HepG2 (cell line): ENCODE results near the gene ZNF146. TPM values are rescaled to one million over a fixed set of nuclear protein-coding genes. Genes with fewer than 3 reads are reported as not detected.

Source experiments
- BORCS8-MEF2B ChIP-seq: sonication (generic); formaldehyde crosslinking; IDR thresholded peaks from 2 replicates; pipeline ENCODE4 v1.8.0; 2022; ENCODE audit warnings: mild to moderate bottlenecking, missing genetic modification reagents
- GABPA ChIP-seq, 2 experiments: IDR thresholded peaks; 2 replicates each; pipeline ENCODE4 v1.6.1; 2011 to 2016; ENCODE audit warnings: low read depth in 2 of 2, low read length in 1 of 2, missing biosample characterization in 1 of 2, missing genetic modification characterization in 1 of 2
- HIVEP1 ChIP-seq: sonication (generic); formaldehyde crosslinking; IDR thresholded peaks from 2 replicates; pipeline ENCODE4 v1.4.0; 2020; ENCODE audit warnings: mild to moderate bottlenecking, missing genetic modification reagents
- HNRNPH1 ChIP-seq: fragments of 200-400 bp; formaldehyde crosslinking; optimal IDR thresholded peaks from 2 replicates; pipeline ENCODE3; 2017; ENCODE audit warnings: mild to moderate bottlenecking, low read depth, low read length
- HNRNPLL ChIP-seq: fragments of 200-400 bp; formaldehyde crosslinking; IDR thresholded peaks from 2 replicates; pipeline ENCODE4 v1.6.1; 2017; ENCODE audit warnings: mild to moderate bottlenecking, low read depth, low read length; ENCODE audit not compliant: poor library complexity, severe bottlenecking
- PCBP1 ChIP-seq: fragments of 200-400 bp; formaldehyde crosslinking; IDR thresholded peaks from 2 replicates; pipeline ENCODE4 v1.6.1; 2017; ENCODE audit warnings: mild to moderate bottlenecking, low read depth, low read length, borderline replicate concordance
- TEAD2 ChIP-seq: sonication (generic); formaldehyde crosslinking; IDR thresholded peaks from 2 replicates; pipeline ENCODE4 v1.9.0; 2021; ENCODE audit warnings: missing genetic modification reagents
- ZNF569 ChIP-seq: sonication (generic); formaldehyde crosslinking; IDR thresholded peaks from 2 replicates; pipeline ENCODE4 v1.5.0; 2020; ENCODE audit warnings: mild to moderate bottlenecking, missing genetic modification reagents, moderate library complexity, borderline replicate concordance
- ZNF615 ChIP-seq: sonication (generic); formaldehyde crosslinking; IDR thresholded peaks from 2 replicates; pipeline ENCODE4 v1.5.0; 2020; ENCODE audit warnings: mild to moderate bottlenecking, missing genetic modification reagents, borderline replicate concordance
- polyA plus RNA-seq, 8 experiments: library from polyadenylated mRNA; depleted of rRNA in 3 of 8; stranded (reverse) in 7 of 8; unstranded in 1 of 8; fragments of >200 nt; fragmentation: Illumina TruSeq in 4 of 8; extraction: Trizol in 4 of 8; gene quantifications; 2 replicates each; pipeline versions ENCODE4 v1.2.1 to v1.2.3, GENCODE V29; 2011 to 2016; ENCODE audit warnings: low read depth in 4 of 8, missing spikeins in 1 of 8, mixed read lengths in 1 of 8; ENCODE audit not compliant: insufficient read depth in 1 of 8
- total RNA-seq, 5 experiments: library from RNA; depleted of rRNA; stranded (reverse); fragments of >200 nt; fragmentation: Illumina TruSeq; extraction: Trizol; gene quantifications; 2 replicates each; pipeline ENCODE4 v1.2.3, GENCODE V29; 2016; ENCODE audit warnings: low read depth in 1 of 5
- TF ChIP-seq, protein P1 (sequence below): sonication (generic); formaldehyde crosslinking; IDR thresholded peaks from 2 replicates; pipeline ENCODE4 v1.5.0; 2020; ENCODE audit warnings: mild to moderate bottlenecking, missing genetic modification reagents, borderline replicate concordance
- TF ChIP-seq, protein P2 (sequence below): sonication (generic); formaldehyde crosslinking; IDR thresholded peaks from 2 replicates; pipeline ENCODE4 v1.4.0; 2020; ENCODE audit warnings: missing genetic modification reagents
- TF ChIP-seq, protein P3 (sequence below): sonication (generic); formaldehyde crosslinking; IDR thresholded peaks from 2 replicates; pipeline ENCODE4 v1.5.1; 2020; ENCODE audit warnings: mild to moderate bottlenecking, missing genetic modification reagents, moderate library complexity

ZNF146 gene
- total and polyA plus RNA-seq, 2 of the 13 experiments (the other 11 are each of a cell fraction or from before 2014, with no cell fraction given): 28.4 to 52.7 TPM

DNA sequence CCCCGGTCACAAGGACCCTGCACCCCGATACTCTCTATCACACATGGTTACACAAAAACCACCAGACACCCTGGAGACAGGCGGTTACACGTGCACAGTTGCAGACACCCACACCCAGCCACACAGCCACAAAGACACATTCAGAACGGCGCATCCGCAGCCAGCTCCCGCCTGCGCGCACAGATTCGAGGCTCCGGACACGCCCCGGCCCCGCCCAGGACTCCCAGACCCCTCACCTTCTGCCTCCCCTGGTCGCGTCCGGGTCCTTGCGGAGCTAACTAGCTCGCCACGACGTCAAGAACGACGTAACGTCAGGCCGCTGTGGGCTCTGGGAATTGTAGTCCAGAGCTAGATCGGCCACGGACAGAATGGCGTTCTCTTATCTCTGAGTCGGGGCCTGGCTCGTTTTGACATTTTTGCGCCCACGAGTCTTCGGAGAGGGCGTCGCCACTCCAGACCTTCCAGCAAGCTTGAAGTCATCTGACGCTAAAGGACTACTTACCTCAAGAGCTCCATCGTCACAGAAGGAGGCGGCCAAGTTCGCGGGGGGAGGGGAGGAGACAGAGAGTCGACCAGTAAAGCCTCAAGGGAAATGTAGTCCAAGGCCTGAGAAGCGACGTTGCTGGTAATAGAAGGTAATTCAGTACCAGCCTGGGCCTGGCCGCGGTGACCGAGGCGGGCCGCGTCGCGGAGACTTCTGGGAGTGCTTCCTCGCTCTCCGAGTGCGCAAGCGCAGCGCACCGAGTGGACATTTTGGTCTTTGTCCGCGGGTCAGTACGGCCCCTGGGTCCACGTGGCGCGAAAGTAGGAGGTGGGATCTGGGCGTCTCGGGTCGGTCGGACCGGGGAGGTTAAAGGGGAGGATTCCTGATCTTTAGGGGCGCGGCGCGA, at the start of gene ZNF146, which contains the start of gene ZNF565 (continued):
- TF ChIP-seq, protein P1, sequence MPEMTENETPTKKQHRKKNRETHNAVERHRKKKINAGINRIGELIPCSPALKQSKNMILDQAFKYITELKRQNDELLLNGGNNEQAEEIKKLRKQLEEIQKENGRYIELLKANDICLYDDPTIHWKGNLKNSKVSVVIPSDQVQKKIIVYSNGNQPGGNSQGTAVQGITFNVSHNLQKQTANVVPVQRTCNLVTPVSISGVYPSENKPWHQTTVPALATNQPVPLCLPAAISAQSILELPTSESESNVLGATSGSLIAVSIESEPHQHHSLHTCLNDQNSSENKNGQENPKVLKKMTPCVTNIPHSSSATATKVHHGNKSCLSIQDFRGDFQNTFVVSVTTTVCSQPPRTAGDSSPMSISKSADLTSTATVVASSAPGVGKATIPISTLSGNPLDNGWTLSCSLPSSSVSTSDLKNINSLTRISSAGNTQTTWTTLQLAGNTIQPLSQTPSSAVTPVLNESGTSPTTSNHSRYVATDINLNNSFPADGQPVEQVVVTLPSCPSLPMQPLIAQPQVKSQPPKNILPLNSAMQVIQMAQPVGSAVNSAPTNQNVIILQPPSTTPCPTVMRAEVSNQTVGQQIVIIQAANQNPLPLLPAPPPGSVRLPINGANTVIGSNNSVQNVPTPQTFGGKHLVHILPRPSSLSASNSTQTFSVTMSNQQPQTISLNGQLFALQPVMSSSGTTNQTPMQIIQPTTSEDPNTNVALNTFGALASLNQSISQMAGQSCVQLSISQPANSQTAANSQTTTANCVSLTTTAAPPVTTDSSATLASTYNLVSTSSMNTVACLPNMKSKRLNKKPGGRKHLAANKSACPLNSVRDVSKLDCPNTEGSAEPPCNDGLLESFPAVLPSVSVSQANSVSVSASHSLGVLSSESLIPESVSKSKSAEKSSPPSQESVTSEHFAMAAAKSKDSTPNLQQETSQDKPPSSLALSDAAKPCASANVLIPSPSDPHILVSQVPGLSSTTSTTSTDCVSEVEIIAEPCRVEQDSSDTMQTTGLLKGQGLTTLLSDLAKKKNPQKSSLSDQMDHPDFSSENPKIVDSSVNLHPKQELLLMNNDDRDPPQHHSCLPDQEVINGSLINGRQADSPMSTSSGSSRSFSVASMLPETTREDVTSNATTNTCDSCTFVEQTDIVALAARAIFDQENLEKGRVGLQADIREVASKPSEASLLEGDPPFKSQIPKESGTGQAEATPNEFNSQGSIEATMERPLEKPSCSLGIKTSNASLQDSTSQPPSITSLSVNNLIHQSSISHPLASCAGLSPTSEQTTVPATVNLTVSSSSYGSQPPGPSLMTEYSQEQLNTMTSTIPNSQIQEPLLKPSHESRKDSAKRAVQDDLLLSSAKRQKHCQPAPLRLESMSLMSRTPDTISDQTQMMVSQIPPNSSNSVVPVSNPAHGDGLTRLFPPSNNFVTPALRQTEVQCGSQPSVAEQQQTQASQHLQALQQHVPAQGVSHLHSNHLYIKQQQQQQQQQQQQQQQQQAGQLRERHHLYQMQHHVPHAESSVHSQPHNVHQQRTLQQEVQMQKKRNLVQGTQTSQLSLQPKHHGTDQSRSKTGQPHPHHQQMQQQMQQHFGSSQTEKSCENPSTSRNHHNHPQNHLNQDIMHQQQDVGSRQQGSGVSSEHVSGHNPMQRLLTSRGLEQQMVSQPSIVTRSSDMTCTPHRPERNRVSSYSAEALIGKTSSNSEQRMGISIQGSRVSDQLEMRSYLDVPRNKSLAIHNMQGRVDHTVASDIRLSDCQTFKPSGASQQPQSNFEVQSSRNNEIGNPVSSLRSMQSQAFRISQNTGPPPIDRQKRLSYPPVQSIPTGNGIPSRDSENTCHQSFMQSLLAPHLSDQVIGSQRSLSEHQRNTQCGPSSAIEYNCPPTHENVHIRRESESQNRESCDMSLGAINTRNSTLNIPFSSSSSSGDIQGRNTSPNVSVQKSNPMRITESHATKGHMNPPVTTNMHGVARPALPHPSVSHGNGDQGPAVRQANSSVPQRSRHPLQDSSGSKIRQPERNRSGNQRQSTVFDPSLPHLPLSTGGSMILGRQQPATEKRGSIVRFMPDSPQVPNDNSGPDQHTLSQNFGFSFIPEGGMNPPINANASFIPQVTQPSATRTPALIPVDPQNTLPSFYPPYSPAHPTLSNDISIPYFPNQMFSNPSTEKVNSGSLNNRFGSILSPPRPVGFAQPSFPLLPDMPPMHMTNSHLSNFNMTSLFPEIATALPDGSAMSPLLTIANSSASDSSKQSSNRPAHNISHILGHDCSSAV (CRISPR knock-in tag): 0 out of 2 replicates have a peak, but pooled peaks have one; percentile 90
- TF ChIP-seq PCBP1: peak; percentile 6
- peak; percentile 36; the same call in 1 of the 2 replicates for TF ChIP-seq HIVEP1 (CRISPR knock-in tag)
- peak; percentile 73 for TF ChIP-seq BORCS8-MEF2B
- TF ChIP-seq, protein P2, sequence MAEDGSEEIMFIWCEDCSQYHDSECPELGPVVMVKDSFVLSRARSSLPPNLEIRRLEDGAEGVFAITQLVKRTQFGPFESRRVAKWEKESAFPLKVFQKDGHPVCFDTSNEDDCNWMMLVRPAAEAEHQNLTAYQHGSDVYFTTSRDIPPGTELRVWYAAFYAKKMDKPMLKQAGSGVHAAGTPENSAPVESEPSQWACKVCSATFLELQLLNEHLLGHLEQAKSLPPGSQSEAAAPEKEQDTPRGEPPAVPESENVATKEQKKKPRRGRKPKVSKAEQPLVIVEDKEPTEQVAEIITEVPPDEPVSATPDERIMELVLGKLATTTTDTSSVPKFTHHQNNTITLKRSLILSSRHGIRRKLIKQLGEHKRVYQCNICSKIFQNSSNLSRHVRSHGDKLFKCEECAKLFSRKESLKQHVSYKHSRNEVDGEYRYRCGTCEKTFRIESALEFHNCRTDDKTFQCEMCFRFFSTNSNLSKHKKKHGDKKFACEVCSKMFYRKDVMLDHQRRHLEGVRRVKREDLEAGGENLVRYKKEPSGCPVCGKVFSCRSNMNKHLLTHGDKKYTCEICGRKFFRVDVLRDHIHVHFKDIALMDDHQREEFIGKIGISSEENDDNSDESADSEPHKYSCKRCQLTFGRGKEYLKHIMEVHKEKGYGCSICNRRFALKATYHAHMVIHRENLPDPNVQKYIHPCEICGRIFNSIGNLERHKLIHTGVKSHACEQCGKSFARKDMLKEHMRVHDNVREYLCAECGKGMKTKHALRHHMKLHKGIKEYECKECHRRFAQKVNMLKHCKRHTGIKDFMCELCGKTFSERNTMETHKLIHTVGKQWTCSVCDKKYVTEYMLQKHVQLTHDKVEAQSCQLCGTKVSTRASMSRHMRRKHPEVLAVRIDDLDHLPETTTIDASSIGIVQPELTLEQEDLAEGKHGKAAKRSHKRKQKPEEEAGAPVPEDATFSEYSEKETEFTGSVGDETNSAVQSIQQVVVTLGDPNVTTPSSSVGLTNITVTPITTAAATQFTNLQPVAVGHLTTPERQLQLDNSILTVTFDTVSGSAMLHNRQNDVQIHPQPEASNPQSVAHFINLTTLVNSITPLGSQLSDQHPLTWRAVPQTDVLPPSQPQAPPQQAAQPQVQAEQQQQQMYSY (CRISPR knock-in tag): 0 out of 2 replicates have a peak, but pooled peaks have one; percentile 33
- no peak for TF ChIP-seq HNRNPH1
- TF ChIP-seq, protein P3, sequence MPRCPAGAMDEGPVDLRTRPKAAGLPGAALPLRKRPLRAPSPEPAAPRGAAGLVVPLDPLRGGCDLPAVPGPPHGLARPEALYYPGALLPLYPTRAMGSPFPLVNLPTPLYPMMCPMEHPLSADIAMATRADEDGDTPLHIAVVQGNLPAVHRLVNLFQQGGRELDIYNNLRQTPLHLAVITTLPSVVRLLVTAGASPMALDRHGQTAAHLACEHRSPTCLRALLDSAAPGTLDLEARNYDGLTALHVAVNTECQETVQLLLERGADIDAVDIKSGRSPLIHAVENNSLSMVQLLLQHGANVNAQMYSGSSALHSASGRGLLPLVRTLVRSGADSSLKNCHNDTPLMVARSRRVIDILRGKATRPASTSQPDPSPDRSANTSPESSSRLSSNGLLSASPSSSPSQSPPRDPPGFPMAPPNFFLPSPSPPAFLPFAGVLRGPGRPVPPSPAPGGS (CRISPR knock-in tag): peak; percentile 83
- TF ChIP-seq ZNF615 (CRISPR knock-in tag): no peak
- TF ChIP-seq ZNF569 (CRISPR knock-in tag): peak; percentile 39; the same call in 1 of the 2 replicates
- no peak for TF ChIP-seq GABPA (IDR thresholded peaks at IDR 0.05; ENCODE audit: low read depth, low read length)
- TF ChIP-seq GABPA (CRISPR knock-in tag; IDR thresholded peaks at IDR 0.05; ENCODE audit: low read depth): peak; percentile 70; the same call in 1 of the 2 replicates
- peak; percentile 49 for TF ChIP-seq HNRNPLL
- TF ChIP-seq TEAD2 (CRISPR knock-in tag): no peak
